HepG2 (cell line): ENCODE results near the gene RPS28. TPM values are rescaled to one million over a fixed set of nuclear protein-coding genes. Genes with fewer than 3 reads are reported as not detected.

Experiments
- EEA1 ChIP-seq: sonication (generic); formaldehyde crosslinking; IDR thresholded peaks from 2 replicates; pipeline ENCODE4 v1.5.1; 2020; ENCODE audit warnings: mild to moderate bottlenecking, missing genetic modification reagents, borderline replicate concordance
- KLF12 ChIP-seq: sonication (generic); formaldehyde crosslinking; IDR thresholded peaks from 2 replicates; pipeline ENCODE4 v1.4.0; 2020; ENCODE audit warnings: missing genetic modification reagents, borderline replicate concordance
- LCORL ChIP-seq, 2 experiments: fragments of 450-650 bp in 1 of 2; sonication (generic) in 1 of 2; formaldehyde crosslinking in 1 of 2; IDR thresholded peaks; 2 replicates each; pipeline versions ENCODE4 v1.5.0 to v1.6.1; 2017 to 2020; ENCODE audit warnings: antibody characterized with exemption in 1 of 2, missing genetic modification reagents in 1 of 2
- MAFK ChIP-seq, 2 experiments: IDR thresholded peaks in 1 of 2; conservative IDR thresholded peaks in 1 of 2; 2 replicates each; pipeline ENCODE4 v1.6.1; 2011; ENCODE audit warnings: improper control_type of control experiment in 2 of 2, low read length in 2 of 2
- MAX ChIP-seq: IDR thresholded peaks from 2 replicates; pipeline ENCODE4 v1.6.1; 2012; ENCODE audit warnings: inconsistent platforms
- MEF2D ChIP-seq: sonication (generic); formaldehyde crosslinking; IDR thresholded peaks from 2 replicates; pipeline ENCODE4 v1.5.1; 2020; ENCODE audit warnings: mild to moderate bottlenecking, missing genetic modification reagents
- MEIS2 ChIP-seq: sonication (generic); formaldehyde crosslinking; IDR thresholded peaks from 2 replicates; pipeline ENCODE4 v1.9.0; 2021; ENCODE audit warnings: mild to moderate bottlenecking, missing genetic modification reagents
- RARA ChIP-seq: IDR thresholded peaks from 2 replicates; pipeline ENCODE4 v1.6.1; 2016; ENCODE audit warnings: missing genetic modification reagents, missing compliant biosample characterization
- TEAD3 ChIP-seq: optimal IDR thresholded peaks from 2 replicates; pipeline ENCODE3; 2016; ENCODE audit warnings: borderline replicate concordance
- ZBTB7B ChIP-seq: sonication (generic); formaldehyde crosslinking; IDR thresholded peaks from 2 replicates; pipeline ENCODE4 v1.4.0; 2020; ENCODE audit warnings: missing genetic modification reagents
- ZBTB8A ChIP-seq: sonication (generic); formaldehyde crosslinking; IDR thresholded peaks from 2 replicates; pipeline ENCODE4 v1.4.0; 2020; ENCODE audit warnings: mild to moderate bottlenecking, low read depth, missing genetic modification reagents, borderline replicate concordance
- ZNF350 ChIP-seq: sonication (generic); formaldehyde crosslinking; IDR thresholded peaks from 2 replicates; pipeline ENCODE4 v1.4.0; 2020; ENCODE audit warnings: mild to moderate bottlenecking, low read depth, missing genetic modification reagents, borderline replicate concordance
- ZNF547 ChIP-seq: sonication (generic); formaldehyde crosslinking; IDR thresholded peaks from 2 replicates; pipeline ENCODE4 v1.5.1; 2020; ENCODE audit warnings: mild to moderate bottlenecking, missing genetic modification reagents
- ZNF784 ChIP-seq: sonication (generic); formaldehyde crosslinking; IDR thresholded peaks from 2 replicates; pipeline ENCODE4 v1.5.1; 2020; ENCODE audit warnings: missing genetic modification reagents, mild to moderate bottlenecking, borderline replicate concordance
- ZNF839 ChIP-seq: sonication (generic); formaldehyde crosslinking; IDR thresholded peaks from 2 replicates; pipeline ENCODE4 v1.4.0; 2020; ENCODE audit warnings: missing genetic modification reagents, mild to moderate bottlenecking, borderline replicate concordance
- polyA plus RNA-seq, 8 experiments: library from polyadenylated mRNA; depleted of rRNA in 3 of 8; stranded (reverse) in 7 of 8; unstranded in 1 of 8; fragments of >200 nt; fragmentation: Illumina TruSeq in 4 of 8; extraction: Trizol in 4 of 8; gene quantifications; 2 replicates each; pipeline versions ENCODE4 v1.2.1 to v1.2.3, GENCODE V29; 2011 to 2016; ENCODE audit warnings: low read depth in 4 of 8, missing spikeins in 1 of 8, mixed read lengths in 1 of 8; ENCODE audit not compliant: insufficient read depth in 1 of 8
- total RNA-seq, 5 experiments: library from RNA; depleted of rRNA; stranded (reverse); fragments of >200 nt; fragmentation: Illumina TruSeq; extraction: Trizol; gene quantifications; 2 replicates each; pipeline ENCODE4 v1.2.3, GENCODE V29; 2016; ENCODE audit warnings: low read depth in 1 of 5
- TF ChIP-seq, protein P1 (sequence below): sonication (generic); formaldehyde crosslinking; IDR thresholded peaks from 2 replicates; pipeline ENCODE4 v1.4.0; 2020; ENCODE audit warnings: mild to moderate bottlenecking, missing genetic modification reagents
- TF ChIP-seq, protein P2 (sequence below): sonication (generic); formaldehyde crosslinking; IDR thresholded peaks from 2 replicates; pipeline ENCODE4 v1.4.0; 2020; ENCODE audit warnings: missing genetic modification reagents
- TF ChIP-seq, protein P3 (sequence below): sonication (generic); formaldehyde crosslinking; IDR thresholded peaks from 2 replicates; pipeline ENCODE4 v1.4.0; 2020; ENCODE audit warnings: missing genetic modification reagents

Gene RPS28
- total and polyA plus RNA-seq, 2 of the 13 experiments (the other 11 are each of a cell fraction or from before 2014, with no cell fraction given), result 281 to 545 TPM

- TF ChIP-seq, protein P1, sequence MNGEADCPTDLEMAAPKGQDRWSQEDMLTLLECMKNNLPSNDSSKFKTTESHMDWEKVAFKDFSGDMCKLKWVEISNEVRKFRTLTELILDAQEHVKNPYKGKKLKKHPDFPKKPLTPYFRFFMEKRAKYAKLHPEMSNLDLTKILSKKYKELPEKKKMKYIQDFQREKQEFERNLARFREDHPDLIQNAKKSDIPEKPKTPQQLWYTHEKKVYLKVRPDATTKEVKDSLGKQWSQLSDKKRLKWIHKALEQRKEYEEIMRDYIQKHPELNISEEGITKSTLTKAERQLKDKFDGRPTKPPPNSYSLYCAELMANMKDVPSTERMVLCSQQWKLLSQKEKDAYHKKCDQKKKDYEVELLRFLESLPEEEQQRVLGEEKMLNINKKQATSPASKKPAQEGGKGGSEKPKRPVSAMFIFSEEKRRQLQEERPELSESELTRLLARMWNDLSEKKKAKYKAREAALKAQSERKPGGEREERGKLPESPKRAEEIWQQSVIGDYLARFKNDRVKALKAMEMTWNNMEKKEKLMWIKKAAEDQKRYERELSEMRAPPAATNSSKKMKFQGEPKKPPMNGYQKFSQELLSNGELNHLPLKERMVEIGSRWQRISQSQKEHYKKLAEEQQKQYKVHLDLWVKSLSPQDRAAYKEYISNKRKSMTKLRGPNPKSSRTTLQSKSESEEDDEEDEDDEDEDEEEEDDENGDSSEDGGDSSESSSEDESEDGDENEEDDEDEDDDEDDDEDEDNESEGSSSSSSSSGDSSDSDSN (CRISPR knock-in tag), result peak; percentile 49; the same call in 1 of the 2 replicates
- peak; percentile 66; the same call in 1 of the 2 replicates for TF ChIP-seq MEIS2 (CRISPR knock-in tag)
- TF ChIP-seq MAFK (conservative IDR thresholded peaks at IDR 0.05 in 1 of 2, IDR thresholded peaks at IDR 0.05 in 1 of 2; ENCODE audit: low read length in 2 of 2), result peak; percentile 38 to 66; a peak in 3 of 4 replicates
- TF ChIP-seq ZNF547 (CRISPR knock-in tag), result 0 out of 2 replicates have a peak, but pooled peaks have one; percentile 46
- TF ChIP-seq KLF12 (CRISPR knock-in tag), result no peak
- TF ChIP-seq MEF2D, result peak; percentile 41; the same call in 1 of the 2 replicates
- TF ChIP-seq, protein P2, sequence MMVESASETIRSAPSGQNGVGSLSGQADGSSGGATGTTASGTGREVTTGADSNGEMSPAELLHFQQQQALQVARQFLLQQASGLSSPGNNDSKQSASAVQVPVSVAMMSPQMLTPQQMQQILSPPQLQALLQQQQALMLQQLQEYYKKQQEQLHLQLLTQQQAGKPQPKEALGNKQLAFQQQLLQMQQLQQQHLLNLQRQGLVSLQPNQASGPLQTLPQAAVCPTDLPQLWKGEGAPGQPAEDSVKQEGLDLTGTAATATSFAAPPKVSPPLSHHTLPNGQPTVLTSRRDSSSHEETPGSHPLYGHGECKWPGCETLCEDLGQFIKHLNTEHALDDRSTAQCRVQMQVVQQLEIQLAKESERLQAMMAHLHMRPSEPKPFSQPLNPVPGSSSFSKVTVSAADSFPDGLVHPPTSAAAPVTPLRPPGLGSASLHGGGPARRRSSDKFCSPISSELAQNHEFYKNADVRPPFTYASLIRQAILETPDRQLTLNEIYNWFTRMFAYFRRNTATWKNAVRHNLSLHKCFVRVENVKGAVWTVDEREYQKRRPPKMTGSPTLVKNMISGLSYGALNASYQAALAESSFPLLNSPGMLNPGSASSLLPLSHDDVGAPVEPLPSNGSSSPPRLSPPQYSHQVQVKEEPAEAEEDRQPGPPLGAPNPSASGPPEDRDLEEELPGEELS, result peak; percentile 55; the same call in 1 of the 2 replicates
- TF ChIP-seq ZNF784 (CRISPR knock-in tag), result 0 out of 2 replicates have a peak, but pooled peaks have one; percentile 36
- peak; percentile 87 for TF ChIP-seq TEAD3 (CRISPR knock-in tag)
- TF ChIP-seq, protein P3, sequence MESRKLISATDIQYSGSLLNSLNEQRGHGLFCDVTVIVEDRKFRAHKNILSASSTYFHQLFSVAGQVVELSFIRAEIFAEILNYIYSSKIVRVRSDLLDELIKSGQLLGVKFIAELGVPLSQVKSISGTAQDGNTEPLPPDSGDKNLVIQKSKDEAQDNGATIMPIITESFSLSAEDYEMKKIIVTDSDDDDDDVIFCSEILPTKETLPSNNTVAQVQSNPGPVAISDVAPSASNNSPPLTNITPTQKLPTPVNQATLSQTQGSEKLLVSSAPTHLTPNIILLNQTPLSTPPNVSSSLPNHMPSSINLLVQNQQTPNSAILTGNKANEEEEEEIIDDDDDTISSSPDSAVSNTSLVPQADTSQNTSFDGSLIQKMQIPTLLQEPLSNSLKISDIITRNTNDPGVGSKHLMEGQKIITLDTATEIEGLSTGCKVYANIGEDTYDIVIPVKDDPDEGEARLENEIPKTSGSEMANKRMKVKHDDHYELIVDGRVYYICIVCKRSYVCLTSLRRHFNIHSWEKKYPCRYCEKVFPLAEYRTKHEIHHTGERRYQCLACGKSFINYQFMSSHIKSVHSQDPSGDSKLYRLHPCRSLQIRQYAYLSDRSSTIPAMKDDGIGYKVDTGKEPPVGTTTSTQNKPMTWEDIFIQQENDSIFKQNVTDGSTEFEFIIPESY, result no peak; the same call in 1 of the 2 replicates
- 0 out of 2 replicates have a peak, but pooled peaks have one; percentile 29 for TF ChIP-seq ZNF839
- TF ChIP-seq EEA1 (CRISPR knock-in tag), result no peak
- TF ChIP-seq ZNF350, result peak; percentile 27; the same call in 1 of the 2 replicates
- 0 out of 2 replicates have a peak, but pooled peaks have one; percentile 48 for TF ChIP-seq MAX
- no peak for TF ChIP-seq LCORL (IDR thresholded peaks at IDR 0.05)
- peak; percentile 86 for TF ChIP-seq LCORL (CRISPR knock-in tag; IDR thresholded peaks at IDR 0.05)
- TF ChIP-seq ZBTB7B (CRISPR knock-in tag), result no peak
- no peak for TF ChIP-seq ZBTB8A (CRISPR knock-in tag)
- peak; percentile 75 for TF ChIP-seq RARA (CRISPR knock-in tag)
Measured at GRCh38 chr19:8361921-8362793, 40.9 kb downstream of the RPS28 start (continued).
